Pericardium fibroblast (primary cell): ENCODE measurements around the gene IFI6. TPM values are rescaled to one million over a fixed set of nuclear protein-coding genes. Genes with fewer than 3 reads are reported as not detected.

Experiments used
- total RNA-seq: library from RNA; depleted of rRNA; stranded (reverse); fragments of >200 nt; gene quantifications from 2 replicates; pipeline ENCODE4 v1.2.3, GENCODE V29; 2015

Gene IFI6
- 45.8 and 56.7 TPM in 2 replicates for total RNA-seq

GRCh38 chr1:27671964-27672749 is at the start of gene IFI6:
TSS of gene IFI6 (minus strand) at chr1:27672192. CDS start at chr1:27669314, 2,878 bp downstream.

DNA sequence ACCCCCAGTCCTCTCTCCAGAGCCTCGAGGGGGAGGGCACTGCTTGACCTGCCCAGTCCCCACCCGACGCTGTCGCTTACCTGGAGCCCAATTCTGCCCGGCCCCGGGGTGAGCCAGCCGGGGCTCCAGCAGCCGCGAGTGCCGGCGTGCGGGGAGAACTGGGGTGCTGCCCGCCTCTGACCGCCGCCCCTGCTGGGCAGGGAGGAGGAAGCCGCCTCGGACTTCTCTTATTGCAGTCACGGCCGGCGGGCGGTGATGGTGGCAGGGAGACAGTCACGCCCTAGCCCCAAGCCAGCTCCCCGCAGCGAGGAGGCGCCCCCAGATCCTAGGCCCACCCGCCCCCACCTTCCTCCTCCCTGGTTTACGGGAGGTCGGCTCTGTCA is 37.0 kb downstream of the IFI6 start, which contains the start of gene FGR:
TSS of gene FGR (minus strand) at position 201 of the 383 bp plus-strand sequence. CDS start 11,269 bp downstream, outside the sequence.

Other genes with a start within 250 kb of the IFI6 start
- gene WASF2, start 182.0 kb downstream of the IFI6 start, total RNA-seq: 32.1 and 38.0 TPM in 2 replicates
- 19.3 and 22.0 TPM in 2 replicates for gene AHDC1, start 68.0 kb downstream of the IFI6 start, total RNA-seq
- not detected in 2 replicates for gene FGR, start 37.0 kb downstream of the IFI6 start, total RNA-seq
- 2.8 and 8.5 TPM in 2 replicates for gene FAM76A, start 53.8 kb upstream of the IFI6 start, total RNA-seq
- gene STX12, start 101.0 kb upstream of the IFI6 start, total RNA-seq: 37.0 and 58.7 TPM in 2 replicates
- gene PPP1R8, start 158.6 kb upstream of the IFI6 start, total RNA-seq: 29.4 and 37.6 TPM in 2 replicates
- 3.2 and 5.6 TPM in 2 replicates for gene THEMIS2, start 200.4 kb upstream of the IFI6 start, total RNA-seq
- 17.5 and 19.7 TPM in 2 replicates for gene RPA2, start 242.4 kb upstream of the IFI6 start, total RNA-seq